Measurements from ENCODE around the gene ITIH5. TPM values are rescaled to one million over a fixed set of nuclear protein-coding genes. Genes with fewer than 3 reads are reported as not detected.

The ITIH5 gene
- total and polyA plus RNA-seq, 2 of the 13 experiments (the other 11 are each of a cell fraction or from before 2014, with no cell fraction given), result 4.7 to 8.9 TPM

- TF ChIP-seq ZNF709 (CRISPR knock-in tag; IDR thresholded peaks at IDR 0.05) (no peak), BCL6 (CRISPR knock-in tag; IDR thresholded peaks at IDR 0.05) (peak; percentile 31; the same call in 1 of the 2 replicates), PPARG (CRISPR knock-in tag; conservative IDR thresholded peaks at IDR 0.05) (no peak)
Measured at GRCh38 chr10:7541137-7542087, 125.4 kb downstream of the ITIH5 start (continued).

DNA sequence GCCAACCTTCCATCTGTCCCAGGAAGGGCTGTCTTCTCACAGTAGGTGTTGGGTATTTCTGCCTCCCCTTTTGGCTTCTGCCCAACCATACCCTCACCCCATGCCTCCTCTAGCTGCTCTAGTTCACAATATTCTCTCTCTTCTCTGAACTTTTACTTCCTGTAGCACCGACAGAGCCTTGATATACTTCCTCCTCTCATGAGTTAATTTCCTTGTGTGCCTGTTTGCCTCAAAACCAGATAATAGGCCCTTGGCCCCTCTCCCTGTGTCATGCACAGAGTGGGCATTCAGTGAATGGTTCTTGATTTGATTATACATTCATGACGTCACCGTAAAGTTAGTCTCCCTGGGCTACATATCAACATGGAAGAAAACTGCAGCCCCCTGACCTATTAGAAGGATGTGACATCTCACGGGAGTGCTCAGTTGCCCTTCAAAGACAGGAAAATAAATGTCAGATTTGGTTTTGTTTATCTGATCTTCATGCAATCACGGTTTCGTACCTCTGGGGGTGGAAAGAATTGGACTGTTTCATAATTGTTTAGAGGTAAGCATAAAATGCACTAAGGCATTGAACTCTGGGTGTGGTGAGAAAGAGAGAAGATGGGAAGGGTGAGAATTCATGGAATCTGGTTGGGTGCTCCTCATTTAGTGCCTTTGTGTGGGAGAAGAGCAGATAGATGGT lies 127.7 kb downstream of the ITIH5 start:
- Histone ChIP-seq H4K20me1 (ENCODE audit: insufficient read depth, low read length) (no peaks in the 10 kb centered on the region), H3K9ac (ENCODE audit: insufficient read depth, low read depth, low read length) (no peak overlapping the region), H3K4me1 (ENCODE audit: insufficient read depth, low read length) (peaks cover 55% of the 10 kb centered on the region), H3K79me2 (ENCODE audit: insufficient read depth, low read length) (no peaks in the 10 kb centered on the region), H3K4me3 (replicated peaks in 1 of 3; ENCODE audit: insufficient read depth in 1 of 3, low read depth in 2 of 3, low read length in 3 of 3) (no peak overlapping the region), H3K27ac (ENCODE audit: extremely low read length, insufficient read depth, low read length) (no peak overlapping the region), H3K4me2 (ENCODE audit: low read depth, low read length) (no peak overlapping the region), H2AFZ (ENCODE audit: low read length) (no peak overlapping the region), H3K9me3 (ENCODE audit: low read length) (no peaks in the 10 kb centered on the region), H3K27me3 (ENCODE audit: control insufficient read depth in 1 of 2, insufficient read depth in 2 of 2, low read length in 2 of 2) (no peaks in the 10 kb centered on the region), H3K36me3 (replicated peaks in 1 of 2; ENCODE audit: control insufficient read depth in 1 of 2, insufficient read depth in 2 of 2, low read length in 2 of 2) (no peaks in the 10 kb centered on the region)
- 72% methylated on average over 6 of the region's 6 CpGs for WGBS (ENCODE audit: low lambda C conversion rate)
- CTCF ChIA-PET (ENCODE audit: low intra/inter-chr PET ratio, low total read pairs), result no interaction called here
- peak; percentile 46; the same call in 1 of the 2 replicates for TF ChIP-seq ATF7 (IDR thresholded peaks at IDR 0.05)
- no peak for TF ChIP-seq ATF7 (CRISPR knock-in tag; IDR thresholded peaks at IDR 0.05)
- no peak for TF ChIP-seq GATAD1 (CRISPR knock-in tag; IDR thresholded peaks at IDR 0.05)
- peak; percentile 85 for TF ChIP-seq CREB1 (IDR thresholded peaks at IDR 0.05)
- no peak for TF ChIP-seq CREB1 (CRISPR knock-in tag; IDR thresholded peaks at IDR 0.05)
- DNase-seq (ENCODE audit: low spot score), result no peak
- intact Hi-C loops (cut with micrococcal nuclease; ENCODE audit: unreplicated experiment) (no loop called here), in situ Hi-C loops (cut with HindIII; ENCODE audit: extremely low pct_ligation_motif_present, low pct_unique_long_range_greater_than_20kb) (no loop called here)
- POLR2A ChIA-PET, result no interaction called here
- FAIRE-seq, result no peak
- BruUV-seq (replicated peaks), result no TSS peak
- ATAC-seq, result no peak
